Activated CD4-positive, alpha-beta T cell treated with anti-CD3 and anti-CD28 coated beads, Interleukin-2, amount 10 ng/mL, durations not matched to agents 7 days and 5 days (primary cell): ENCODE results near the gene RPL3. TPM values are rescaled to one million over a fixed set of nuclear protein-coding genes. Genes with fewer than 3 reads are reported as not detected.

Experiments
- CTCF ChIA-PET: fragments of 350-600 bp; sonication (Branson Sonifier 250); formaldehyde crosslinking; loops from one replicate; lab custom pipeline; 2021; ENCODE audit warnings: antibody characterized with exemption; lab: Charles Lee
- POLR2A ChIA-PET: fragments of 350-600 bp; sonication (Branson Sonifier 250); formaldehyde crosslinking; loops from one replicate; lab custom pipeline; 2021; ENCODE audit warnings: antibody characterized with exemption; lab: Charles Lee
- DNase-seq: peaks from one replicate; pipeline ENCODE4 v3.0.0-alpha.2; 2020
- H3K27ac Mint-ChIP-seq: one replicate; pipeline ENCODE4 v1.8.0; 2021; ENCODE audit warnings: mild to moderate bottlenecking, moderate library complexity, mixed read lengths
- H3K27me3 Mint-ChIP-seq: one replicate; pipeline ENCODE4 v1.8.0; 2021; ENCODE audit warnings: mixed read lengths
- H3K36me3 Mint-ChIP-seq: one replicate; pipeline ENCODE4 v1.8.0; 2021; ENCODE audit warnings: low read depth, mixed read lengths
- H3K4me1 Mint-ChIP-seq: one replicate; pipeline ENCODE4 v1.8.0; 2021; ENCODE audit warnings: mixed read lengths
- H3K4me3 Mint-ChIP-seq: one replicate; pipeline ENCODE4 v1.8.0; 2021; ENCODE audit warnings: mild to moderate bottlenecking, moderate library complexity, mixed read lengths
- H3K9me3 Mint-ChIP-seq: one replicate; pipeline ENCODE4 v1.8.0; 2021; ENCODE audit warnings: mixed read lengths
- total RNA-seq, 2 experiments: library from RNA; stranded (reverse); gene quantifications; one replicate each; pipeline ENCODE4 v1.2.3, GENCODE V29; 2021

The RPL3 gene
- total RNA-seq, 2 experiments from 2014 or later, result 1,621 to 1,780 TPM

DNA sequence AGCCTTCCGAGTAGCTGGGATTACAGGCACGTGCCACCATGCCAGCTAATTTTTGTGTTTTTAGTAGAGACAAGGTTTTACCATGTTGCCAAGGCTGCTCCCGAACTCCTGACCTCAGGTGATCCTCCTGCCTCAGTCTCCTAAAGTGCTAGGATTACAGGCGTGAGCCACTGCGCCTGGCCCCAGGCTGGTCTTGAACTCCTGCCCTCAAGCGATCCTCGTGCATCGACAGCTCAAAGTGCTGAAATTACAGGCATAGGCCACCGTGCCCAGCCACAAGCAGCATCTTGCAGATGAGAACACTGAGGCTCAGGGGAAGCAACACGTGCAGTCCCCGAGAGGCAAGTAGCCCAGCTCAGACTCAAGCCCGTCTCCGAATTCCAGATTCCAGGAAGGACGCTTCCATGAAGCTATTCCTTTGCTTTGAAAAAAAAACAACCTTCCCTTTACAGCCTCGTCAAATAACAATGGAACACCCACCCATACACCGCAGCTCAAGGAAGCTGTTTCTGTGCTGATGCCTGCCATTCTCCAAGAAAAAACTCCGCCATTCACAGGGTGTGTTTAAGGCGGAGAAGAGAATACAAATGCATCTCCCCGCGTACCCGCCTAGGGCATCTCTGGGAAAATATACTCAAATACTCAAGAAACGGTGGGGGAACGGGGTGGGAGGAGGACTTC, 40.1 kb downstream of the RPL3 start:
- H3K27ac Mint-ChIP-seq, result no peak overlapping the region
- H3K36me3 Mint-ChIP-seq, result no peaks in the 10 kb centered on the region
- POLR2A ChIA-PET, result no interaction called here
- H3K27me3 Mint-ChIP-seq, result peaks cover 15% of the 10 kb centered on the region
- H3K4me3 Mint-ChIP-seq, result no peak overlapping the region
- DNase-seq, result no peak
- CTCF ChIA-PET, result interaction anchor here (1.6 kb wide), 1 partner anchor 52 kb away, joined by 3 read pairs; no protein-coding TSS in a partner anchor
- no peaks in the 10 kb centered on the region for H3K4me1 Mint-ChIP-seq
- no peaks in the 10 kb centered on the region for H3K9me3 Mint-ChIP-seq

DNA sequence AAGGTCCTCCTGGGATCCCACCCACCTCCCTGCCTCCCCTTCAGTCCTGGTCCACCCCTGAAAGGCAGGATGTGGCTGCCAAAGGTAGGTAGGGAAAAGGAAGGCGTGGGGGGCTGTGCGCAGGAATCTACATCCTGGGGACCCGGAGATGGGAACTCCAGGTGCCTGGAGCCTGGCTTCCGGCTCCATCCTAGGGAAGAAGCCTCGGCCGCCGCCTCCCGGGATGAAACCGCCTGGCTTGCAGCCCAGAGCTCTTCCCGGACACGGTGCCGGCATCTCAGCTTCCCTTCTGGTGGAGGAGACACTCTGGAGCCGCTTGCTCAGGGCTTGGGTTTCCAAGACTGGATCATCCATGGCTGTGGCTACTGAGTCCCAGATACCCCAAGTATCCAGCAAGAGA, 41.4 kb downstream of the RPL3 start:
- DNase-seq, result no peak
- POLR2A ChIA-PET, result no interaction called here
- peaks cover 15% of the 10 kb centered on the region for H3K27me3 Mint-ChIP-seq
- CTCF ChIA-PET, result interaction anchor here (1.6 kb wide), 1 partner anchor 53 kb away, joined by 3 read pairs; no protein-coding TSS in a partner anchor
- no peak overlapping the region for H3K4me3 Mint-ChIP-seq
- H3K9me3 Mint-ChIP-seq, result no peaks in the 10 kb centered on the region
- no peaks in the 10 kb centered on the region for H3K36me3 Mint-ChIP-seq
- H3K4me1 Mint-ChIP-seq, result no peaks in the 10 kb centered on the region
- H3K27ac Mint-ChIP-seq, result no peak overlapping the region

DNA sequence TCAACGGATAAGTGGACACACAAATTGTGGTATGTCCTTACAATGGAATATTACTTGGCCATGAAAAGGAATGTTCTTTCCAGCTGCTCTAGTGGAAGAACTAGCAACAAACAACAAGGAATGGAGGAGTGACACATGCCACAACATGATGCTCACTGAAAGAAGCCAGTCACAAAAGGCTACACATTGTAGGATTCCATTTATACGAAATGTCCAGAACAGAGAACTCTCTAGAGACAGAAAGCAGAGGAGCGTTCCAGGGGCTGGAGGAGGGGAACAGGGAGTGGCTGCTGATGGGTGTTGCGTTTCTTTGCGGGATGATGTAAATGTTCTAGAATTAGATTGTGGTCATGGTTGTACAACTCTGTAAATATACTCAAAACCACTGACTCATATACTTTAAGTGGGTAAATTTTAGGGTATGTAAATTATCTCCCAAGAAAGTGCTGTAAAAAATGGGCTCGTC, 42.2 kb downstream of the RPL3 start:
- Mint-ChIP-seq H3K9me3 (no peaks in the 10 kb centered on the region), H3K27me3 (peaks cover 15% of the 10 kb centered on the region), H3K4me1 (no peaks in the 10 kb centered on the region), H3K36me3 (no peaks in the 10 kb centered on the region), H3K4me3 (no peak overlapping the region), H3K27ac (no peak overlapping the region)
- no peak for DNase-seq
- ChIA-PET POLR2A (no interaction called here), CTCF (no interaction called here)

DNA sequence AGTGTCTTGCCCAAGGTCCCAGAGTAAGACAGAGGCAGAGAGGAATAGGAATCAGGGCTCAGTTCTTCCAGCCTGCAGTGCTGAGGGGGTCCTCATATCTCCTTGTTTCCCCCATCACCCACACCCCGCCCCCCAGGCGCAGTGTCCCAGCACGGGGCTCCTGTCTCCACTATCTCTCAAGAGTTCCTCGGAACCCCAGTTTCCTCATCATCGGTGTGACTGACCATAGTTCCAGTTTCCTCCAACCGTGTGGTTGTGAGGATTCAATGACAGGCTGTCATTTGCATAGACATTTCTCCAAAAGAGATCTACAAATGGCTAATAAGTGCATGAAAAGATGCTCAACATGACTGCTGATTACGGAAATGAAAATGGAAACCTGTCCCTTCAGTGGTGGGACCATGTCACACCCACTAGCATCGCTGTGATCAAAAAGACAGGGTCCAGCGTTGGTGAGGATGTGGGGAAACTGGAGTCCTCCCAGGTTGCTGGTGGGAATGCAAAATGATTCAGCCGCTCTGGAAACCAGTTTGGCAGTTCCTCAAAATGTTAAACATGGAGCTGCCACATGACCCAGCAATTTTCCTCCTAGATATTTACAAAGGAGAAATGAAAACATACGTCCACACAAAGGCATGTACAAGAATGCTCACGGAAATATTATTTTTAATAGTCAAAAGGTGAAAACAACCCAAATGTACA, 42.8 kb downstream of the RPL3 start:
- POLR2A ChIA-PET, result no interaction called here
- Mint-ChIP-seq H3K4me3 (no peak overlapping the region), H3K9me3 (no peaks in the 10 kb centered on the region), H3K4me1 (no peaks in the 10 kb centered on the region), H3K27ac (no peak overlapping the region), H3K36me3 (no peaks in the 10 kb centered on the region), H3K27me3 (peaks cover 15% of the 10 kb centered on the region)
- CTCF ChIA-PET, result no interaction called here
- no peak for DNase-seq

DNA sequence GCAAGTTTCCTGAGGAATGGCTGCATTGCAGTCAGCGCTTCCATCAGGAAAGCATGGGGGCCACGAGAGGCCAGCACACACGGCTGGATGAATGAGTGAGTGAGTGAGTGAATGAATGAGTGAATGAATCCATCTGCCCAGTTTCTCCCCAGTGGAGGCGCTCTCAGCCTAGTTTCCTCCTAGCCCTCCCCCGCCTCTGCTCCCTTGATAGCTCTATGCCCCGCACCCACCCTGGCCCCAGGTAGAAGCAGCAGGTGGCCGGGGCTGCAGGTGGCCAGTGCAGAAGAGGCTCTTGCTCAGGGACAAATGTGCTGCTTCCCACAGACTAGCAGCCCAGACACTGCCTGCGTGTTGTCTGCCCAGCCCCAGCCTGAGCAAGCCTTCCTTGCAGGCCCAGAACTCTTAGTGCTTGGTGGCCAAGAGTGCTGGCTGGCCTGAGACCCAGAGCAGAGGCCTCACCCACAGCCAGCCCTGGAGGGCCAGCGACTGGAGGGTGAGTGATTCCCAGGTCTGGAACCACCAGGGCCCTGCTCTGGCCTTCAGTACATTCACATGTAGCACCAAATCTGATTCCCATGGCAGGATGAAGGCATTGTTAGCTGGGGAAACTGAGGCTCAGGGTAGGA, 43.5 kb downstream of the RPL3 start:
- Mint-ChIP-seq H3K27me3 (peaks cover 12% of the 10 kb centered on the region), H3K36me3 (no peaks in the 10 kb centered on the region), H3K9me3 (no peaks in the 10 kb centered on the region), H3K4me3 (no peak overlapping the region), H3K27ac (no peak overlapping the region), H3K4me1 (no peaks in the 10 kb centered on the region)
- ChIA-PET CTCF (no interaction called here), POLR2A (no interaction called here)
- DNase-seq, result no peak

DNA sequence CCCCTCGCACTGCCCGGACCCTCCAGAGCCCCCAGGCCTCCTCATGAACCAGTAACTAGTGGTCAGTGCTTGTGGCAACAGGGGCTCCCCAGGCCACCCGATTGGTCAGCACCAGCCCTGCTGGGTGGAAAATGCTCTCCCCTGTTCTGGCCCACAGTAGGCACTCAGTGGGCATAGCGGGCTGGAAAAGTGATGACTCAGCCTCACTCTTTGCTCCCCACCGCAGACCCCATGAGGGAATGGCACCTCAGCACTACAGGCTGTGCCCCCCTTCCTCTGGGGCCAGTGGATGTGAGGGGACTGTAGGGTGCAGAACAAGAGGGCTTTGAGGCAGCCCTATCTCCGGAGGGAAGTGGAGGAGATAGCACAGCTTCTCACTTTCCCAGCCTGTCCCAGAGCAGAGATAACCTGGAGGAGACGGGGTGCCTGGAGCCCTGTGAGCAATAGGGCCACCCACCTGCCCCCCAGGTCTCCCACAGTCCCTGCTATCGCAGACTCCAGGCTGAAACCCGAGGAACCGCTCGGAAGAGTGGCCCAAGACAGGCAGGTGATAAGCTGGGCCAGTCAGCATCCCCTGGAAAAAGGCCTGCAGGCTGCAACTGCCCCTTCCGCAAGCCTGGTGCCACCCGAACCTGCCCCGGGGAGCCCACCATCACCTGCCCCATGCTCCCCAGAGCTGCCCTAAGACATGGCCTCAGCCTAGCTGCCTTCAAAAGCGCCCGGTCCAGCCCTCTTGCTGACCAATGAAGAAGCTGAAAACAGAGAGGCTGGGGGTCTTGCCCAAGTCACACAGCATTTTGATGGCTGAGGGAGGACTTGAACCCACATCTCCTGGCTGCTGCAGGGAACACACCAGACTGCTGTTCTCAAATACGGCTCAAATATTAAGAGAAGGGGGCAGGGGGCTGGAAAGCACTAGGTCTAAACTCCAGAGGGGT, 45.2 kb downstream of the RPL3 start:
- no peaks in the 10 kb centered on the region for H3K36me3 Mint-ChIP-seq
- CTCF ChIA-PET, result interaction anchor here (0.7 kb wide), 1 partner anchor 978 kb away, joined by 3 read pairs; no protein-coding TSS in a partner anchor
- no peaks in the 10 kb centered on the region for H3K9me3 Mint-ChIP-seq
- peaks cover 6% of the 10 kb centered on the region for H3K27me3 Mint-ChIP-seq
- no peak for DNase-seq
- no peak overlapping the region for H3K27ac Mint-ChIP-seq
- no peak overlapping the region for H3K4me3 Mint-ChIP-seq
- POLR2A ChIA-PET, result no interaction called here
- no peaks in the 10 kb centered on the region for H3K4me1 Mint-ChIP-seq

DNA sequence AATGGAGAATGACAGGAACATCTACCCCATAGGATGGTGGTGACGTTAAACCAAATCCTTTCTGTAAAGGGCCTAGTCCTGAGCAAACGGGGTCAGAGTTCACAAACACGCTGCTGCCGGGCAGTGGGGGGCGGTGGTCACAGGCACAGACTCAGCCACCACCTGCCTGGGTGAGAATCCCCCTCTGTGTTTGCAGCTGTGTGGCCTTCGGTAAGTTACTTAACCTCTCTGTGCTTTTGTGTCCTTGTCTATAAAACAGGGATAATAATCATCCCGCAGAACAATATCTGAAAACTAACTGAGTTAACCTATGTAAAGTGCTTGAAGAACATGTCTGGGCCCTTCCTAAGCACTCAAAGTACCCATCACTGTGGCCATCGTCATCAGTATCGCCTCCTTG, 48.6 kb downstream of the RPL3 start:
- POLR2A ChIA-PET, result no interaction called here

DNA sequence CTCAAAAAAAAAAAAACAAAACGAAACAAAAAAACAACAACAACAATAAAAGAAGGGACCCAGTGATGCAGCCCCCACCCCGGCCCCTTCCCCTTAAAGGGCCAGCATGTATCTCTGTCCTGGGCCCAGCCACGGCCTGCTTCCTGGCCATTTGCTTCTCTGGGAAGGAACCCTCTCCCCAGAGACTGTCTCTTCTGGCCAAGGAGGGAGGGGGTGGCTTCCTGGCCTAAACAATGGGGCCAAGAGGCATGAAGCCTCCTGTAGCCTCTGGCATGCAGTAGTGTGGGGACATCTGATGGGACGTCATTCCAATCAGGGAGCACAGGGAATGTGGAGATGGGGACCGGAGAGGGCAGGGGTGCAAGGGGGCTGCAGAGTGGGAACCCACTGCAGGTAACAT, 49.1 kb downstream of the RPL3 start:
- H3K36me3 Mint-ChIP-seq, result no peaks in the 10 kb centered on the region
- H3K4me3 Mint-ChIP-seq, result no peak overlapping the region
- ChIA-PET POLR2A (no interaction called here), CTCF (no interaction called here)
- no peaks in the 10 kb centered on the region for H3K27me3 Mint-ChIP-seq
- H3K4me1 Mint-ChIP-seq, result peaks cover 10% of the 10 kb centered on the region
- no peak for DNase-seq
- no peak overlapping the region for H3K27ac Mint-ChIP-seq
- H3K9me3 Mint-ChIP-seq, result no peaks in the 10 kb centered on the region

More for the DNA sequence above, 48.6 kb downstream of the RPL3 start:
- CTCF ChIA-PET, result interaction anchor here (0.6 kb wide), 1 partner anchor 268 kb away, joined by 6 read pairs; no protein-coding TSS in a partner anchor
- Mint-ChIP-seq H3K27me3 (no peaks in the 10 kb centered on the region), H3K9me3 (no peaks in the 10 kb centered on the region), H3K4me3 (no peak overlapping the region), H3K4me1 (peaks cover 8% of the 10 kb centered on the region), H3K36me3 (no peaks in the 10 kb centered on the region), H3K27ac (no peak overlapping the region)
- DNase-seq, result no peak

DNA sequence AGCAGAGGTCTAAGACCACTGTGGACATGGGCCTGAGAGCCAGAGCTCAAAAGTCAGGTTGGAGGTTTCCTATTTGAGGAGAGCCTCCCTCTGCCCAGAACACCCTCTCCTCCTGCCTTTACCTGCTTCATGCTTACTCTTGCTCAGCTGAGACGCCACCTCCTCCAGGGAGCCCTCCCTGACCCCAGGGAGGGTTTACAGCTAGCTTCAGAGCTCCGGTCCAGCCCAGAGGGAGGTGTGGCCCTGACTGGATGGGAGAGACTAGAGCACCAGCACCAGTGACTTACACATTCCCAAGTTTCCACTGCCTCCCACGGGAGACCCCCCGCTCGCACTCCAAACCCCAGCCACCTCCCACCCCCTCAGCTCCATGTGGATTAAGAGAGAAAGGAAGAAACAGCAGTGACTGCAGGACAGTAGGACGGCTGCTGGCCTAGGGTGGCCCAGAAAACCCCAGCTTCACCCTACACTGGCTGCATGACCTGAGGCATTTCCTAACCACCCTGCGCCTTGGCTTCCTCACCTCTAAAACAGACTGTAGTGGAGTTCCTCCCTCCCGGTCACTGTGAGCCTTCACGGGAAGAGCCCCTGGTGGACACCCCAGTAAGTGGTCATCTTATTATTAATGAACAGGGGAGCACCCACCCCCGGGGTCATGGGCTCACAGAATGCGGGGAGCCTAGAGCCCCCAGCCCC, 50.2 kb downstream of the RPL3 start:
- Mint-ChIP-seq H3K9me3 (no peaks in the 10 kb centered on the region), H3K27ac (no peak overlapping the region), H3K4me3 (no peak overlapping the region), H3K27me3 (no peaks in the 10 kb centered on the region), H3K4me1 (peaks cover 10% of the 10 kb centered on the region), H3K36me3 (no peaks in the 10 kb centered on the region)
- DNase-seq, result no peak
- ChIA-PET CTCF (interaction anchor here (0.6 to 0.7 kb wide), 3 partner anchors 15 to 628 kb away, joined by 3 to 5 read pairs (median 3); no protein-coding TSS in a partner anchor), POLR2A (no interaction called here)

DNA sequence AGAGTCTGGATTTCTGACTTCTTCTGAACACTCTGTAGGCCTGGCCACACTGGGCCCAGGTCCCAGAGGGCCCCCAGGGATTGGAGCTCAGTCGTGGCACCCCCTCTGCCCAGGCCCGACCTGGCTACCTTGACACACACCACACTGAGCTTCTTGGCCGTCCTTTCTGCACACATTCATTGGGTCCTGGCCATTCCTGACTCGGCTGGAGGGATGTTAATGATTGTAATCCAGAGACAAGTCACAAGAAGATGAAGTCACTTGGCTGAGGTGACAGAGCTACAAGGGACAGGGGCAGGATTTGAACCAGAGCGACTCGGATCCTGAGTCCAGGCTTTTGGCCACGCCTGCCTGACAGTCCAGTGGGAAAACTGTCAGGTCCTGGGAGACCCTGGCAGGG, 50.8 kb downstream of the RPL3 start:
- ChIA-PET POLR2A (no interaction called here), CTCF (interaction anchor here (0.6 to 1.5 kb wide), 3 partner anchors 14 to 576 kb away, joined by 3 to 5 read pairs (median 3); no protein-coding TSS in a partner anchor)
- no peaks in the 10 kb centered on the region for H3K27me3 Mint-ChIP-seq
- H3K27ac Mint-ChIP-seq, result no peak overlapping the region
- no peak overlapping the region for H3K4me3 Mint-ChIP-seq
- peaks cover 14% of the 10 kb centered on the region for H3K4me1 Mint-ChIP-seq
- DNase-seq, result no peak
- H3K36me3 Mint-ChIP-seq, result no peaks in the 10 kb centered on the region
- no peaks in the 10 kb centered on the region for H3K9me3 Mint-ChIP-seq

DNA sequence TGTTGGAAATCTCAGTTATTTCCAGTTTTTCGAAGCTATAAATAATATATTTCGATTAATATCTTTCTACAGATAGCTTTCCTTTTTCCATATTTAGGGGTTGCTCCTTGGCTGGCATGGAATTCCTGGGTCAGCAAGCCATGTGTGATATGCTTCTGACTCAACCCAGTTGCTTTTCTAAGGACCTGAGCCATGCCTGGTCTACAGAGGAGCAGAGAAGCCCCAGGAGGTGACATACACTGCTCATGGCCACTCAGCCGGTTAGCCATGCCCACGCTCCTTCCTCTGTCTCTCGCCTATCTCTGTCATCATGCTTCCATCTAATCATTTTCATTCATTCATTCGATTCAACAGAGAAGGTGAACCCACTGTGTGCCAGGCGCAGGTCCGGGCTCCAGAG, 51.4 kb downstream of the RPL3 start:
- CTCF ChIA-PET, result interaction anchor here (0.7 to 1.5 kb wide), 2 partner anchors 14 to 48 kb away, joined by 3 read pairs; no protein-coding TSS in a partner anchor

More for the DNA sequence above, 51.4 kb downstream of the RPL3 start:
- Mint-ChIP-seq H3K4me1 (peaks cover 14% of the 10 kb centered on the region), H3K27me3 (no peaks in the 10 kb centered on the region), H3K27ac (no peak overlapping the region), H3K36me3 (no peaks in the 10 kb centered on the region), H3K4me3 (no peak overlapping the region), H3K9me3 (no peaks in the 10 kb centered on the region)
- no peak for DNase-seq
- POLR2A ChIA-PET, result no interaction called here
